Left ventricle myocardium inferior (tissue), 1 donor: Measurements from ENCODE around the gene SPAG8. TPM values are rescaled to one million over a fixed set of nuclear protein-coding genes. Genes with fewer than 3 reads are reported as not detected.

ENCODE experiments used
- DNase-seq: peaks from one replicate; pipeline ENCODE4 v3.0.0-alpha.2; 2020
- H3K27ac ChIP-seq: fragments of 200-600 bp; replicated peaks from 2 replicates; pipeline ENCODE4 v1.8.0; 2021
- H3K27me3 ChIP-seq: fragments of 200-600 bp; 2 replicates; pipeline ENCODE4 v1.8.0; 2021; ENCODE audit warnings: low read depth
- H3K36me3 ChIP-seq: fragments of 200-600 bp; 2 replicates; pipeline ENCODE4 v1.8.0; 2021
- H3K4me1 ChIP-seq: fragments of 200-600 bp; 2 replicates; pipeline ENCODE4 v1.8.0; 2021
- H3K4me3 ChIP-seq: fragments of 200-600 bp; 2 replicates; pipeline ENCODE4 v1.8.0; 2021; ENCODE audit warnings: mild to moderate bottlenecking, moderate library complexity
- H3K9me3 ChIP-seq: fragments of 200-600 bp; replicated peaks from 2 replicates; pipeline ENCODE4 v1.8.0; 2021
- CTCF ChIP-seq: fragments of 200-600 bp; IDR thresholded peaks from 2 replicates; pipeline ENCODE4 v1.8.0; 2021; ENCODE audit warnings: antibody characterized with exemption, mild to moderate bottlenecking, borderline replicate concordance
- intact Hi-C: fragments of 100-400 bp; cut with micrococcal nuclease; formaldehyde crosslinking; loops from one replicate; pipeline ENCODE4 v1.11.0; 2022
- total RNA-seq: library from RNA; stranded (reverse); fragmentation: NEBNext Ultra II Directional; extraction: Animal tissue kit (Norgen Biotek cat#: 25700); gene quantifications from one replicate; pipeline ENCODE4 v1.2.1, GENCODE V29; 2021
- donor health status: DM: no; HTN: yes; CAD: no; lungs with severe emphysema.

Gene SPAG8
- total RNA-seq, 1 donor from 2014 or later, result 3.4 TPM

- Histone ChIP-seq H3K27me3 (no peaks in the 10 kb centered on the region), H3K4me3 (no peak overlapping the region), H3K27ac (no peak overlapping the region), H3K4me1 (peaks cover 4% of the 10 kb centered on the region), H3K36me3 (no peaks in the 10 kb centered on the region), H3K9me3 (no peaks in the 10 kb centered on the region)
- TF ChIP-seq CTCF, result no peak
- intact Hi-C loops, result no loop called here
- no peak for DNase-seq
These were observed 8.0 kb upstream of the SPAG8 start for GRCh38 chr9:35820076-35820475.

- Histone ChIP-seq H3K4me1 (peaks cover 19% of the 10 kb centered on the region), H3K4me3 (no peak overlapping the region), H3K27ac (no peak overlapping the region), H3K27me3 (no peaks in the 10 kb centered on the region), H3K36me3 (no peaks in the 10 kb centered on the region), H3K9me3 (no peaks in the 10 kb centered on the region)
- DNase-seq, result no peak
- intact Hi-C loops, result no loop called here
- TF ChIP-seq CTCF, result no peak
These were observed 6.3 kb upstream of the SPAG8 start for GRCh38 chr9:35818341-35818740.

- H3K27ac ChIP-seq, result no peak overlapping the region
- no peak for DNase-seq
- no peaks in the 10 kb centered on the region for H3K9me3 ChIP-seq
- intact Hi-C loops, result no loop called here
- no peak overlapping the region for H3K4me3 ChIP-seq
- no peaks in the 10 kb centered on the region for H3K36me3 ChIP-seq
- H3K27me3 ChIP-seq, result no peaks in the 10 kb centered on the region
- TF ChIP-seq CTCF, result no peak
- H3K4me1 ChIP-seq, result peaks cover 35% of the 10 kb centered on the region
These were observed 4.6 kb upstream of the SPAG8 start for GRCh38 chr9:35816708-35817107.

GRCh38 chr9:35814841-35815543 is 2.9 kb upstream of the SPAG8 start, which contains the start of gene HINT2:
Gene HINT2, minus strand, starts transcription at chr9:35815042. Its CDS starts 63 bp downstream, at chr9:35814979.
- H3K4me1 ChIP-seq, result peaks cover 47% of the 10 kb centered on the region
- no peaks in the 10 kb centered on the region for H3K9me3 ChIP-seq
- peak within 1 kb of the TSS; percentile 98 for H3K27ac ChIP-seq
- H3K36me3 ChIP-seq, result no peaks in the 10 kb centered on the region
- H3K4me3 ChIP-seq, result peak within 1 kb of the TSS; percentile 80
- peak; percentile 96 for DNase-seq
- intact Hi-C loops, result no loop called here
- no peak for TF ChIP-seq CTCF
- no peaks in the 10 kb centered on the region for H3K27me3 ChIP-seq

- Histone ChIP-seq H3K27me3 (no peaks in the 10 kb centered on the region), H3K4me3 (peak overlapping the region; percentile 80), H3K36me3 (peaks cover 6% of the 10 kb centered on the region), H3K27ac (peak overlapping the region; percentile 98), H3K4me1 (peaks cover 47% of the 10 kb centered on the region), H3K9me3 (no peaks in the 10 kb centered on the region)
- peak; percentile 75 for DNase-seq
- TF ChIP-seq CTCF, result peak; percentile 39
- intact Hi-C loops, result no loop called here
These were observed 2.2 kb upstream of the SPAG8 start for GRCh38 chr9:35814106-35814840.
